Measurements from ENCODE around the gene ITGA8. TPM values are rescaled to one million over a fixed set of nuclear protein-coding genes. Genes with fewer than 3 reads are reported as not detected.

ITGA8 gene
- total RNA-seq, 1 experiment from 2014 or later, result not detected

DNA sequence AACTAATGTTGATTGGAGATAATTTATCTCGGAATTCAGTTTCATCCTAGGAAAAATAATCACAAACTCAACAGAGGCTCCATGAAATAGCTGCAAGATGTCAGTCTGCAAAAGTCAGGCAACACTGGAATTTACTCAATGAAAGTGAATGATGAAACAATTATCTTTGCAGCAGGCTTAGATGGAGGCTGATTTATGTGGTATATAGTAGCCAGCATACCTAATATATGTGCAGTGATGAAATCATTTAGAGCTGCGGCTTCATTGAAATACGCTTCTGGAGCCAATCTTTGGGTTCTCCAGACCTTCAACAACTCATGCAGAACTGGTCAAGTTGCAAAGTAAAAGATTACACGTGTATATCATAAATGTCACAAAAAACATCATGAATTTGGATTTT is 113.3 kb downstream of the ITGA8 start:
- no TSS peak for BruUV-seq (replicated peaks)
- intact Hi-C loops (cut with micrococcal nuclease; ENCODE audit: unreplicated experiment), result no loop called here
- no peaks in the 10 kb centered on the region for H3K36me3 Mint-ChIP-seq (ENCODE audit: insufficient read depth, unreplicated experiment)
- H3K4me1 Mint-ChIP-seq (ENCODE audit: low read depth, unreplicated experiment), result no peaks in the 10 kb centered on the region
- TF ChIP-seq, protein P1, sequence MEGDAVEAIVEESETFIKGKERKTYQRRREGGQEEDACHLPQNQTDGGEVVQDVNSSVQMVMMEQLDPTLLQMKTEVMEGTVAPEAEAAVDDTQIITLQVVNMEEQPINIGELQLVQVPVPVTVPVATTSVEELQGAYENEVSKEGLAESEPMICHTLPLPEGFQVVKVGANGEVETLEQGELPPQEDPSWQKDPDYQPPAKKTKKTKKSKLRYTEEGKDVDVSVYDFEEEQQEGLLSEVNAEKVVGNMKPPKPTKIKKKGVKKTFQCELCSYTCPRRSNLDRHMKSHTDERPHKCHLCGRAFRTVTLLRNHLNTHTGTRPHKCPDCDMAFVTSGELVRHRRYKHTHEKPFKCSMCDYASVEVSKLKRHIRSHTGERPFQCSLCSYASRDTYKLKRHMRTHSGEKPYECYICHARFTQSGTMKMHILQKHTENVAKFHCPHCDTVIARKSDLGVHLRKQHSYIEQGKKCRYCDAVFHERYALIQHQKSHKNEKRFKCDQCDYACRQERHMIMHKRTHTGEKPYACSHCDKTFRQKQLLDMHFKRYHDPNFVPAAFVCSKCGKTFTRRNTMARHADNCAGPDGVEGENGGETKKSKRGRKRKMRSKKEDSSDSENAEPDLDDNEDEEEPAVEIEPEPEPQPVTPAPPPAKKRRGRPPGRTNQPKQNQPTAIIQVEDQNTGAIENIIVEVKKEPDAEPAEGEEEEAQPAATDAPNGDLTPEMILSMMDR (IDR thresholded peaks at IDR 0.05; ENCODE audit: unreplicated experiment), result no peak
- CTCF ChIA-PET, result no interaction called here
- no peak overlapping the region for H3K4me3 Mint-ChIP-seq (ENCODE audit: low read depth, unreplicated experiment)
- H3K9me3 Mint-ChIP-seq (ENCODE audit: low read depth, unreplicated experiment), result no peaks in the 10 kb centered on the region
- H3K27me3 Mint-ChIP-seq (ENCODE audit: unreplicated experiment), result peaks cover 63% of the 10 kb centered on the region
- DNase-seq, result no peak
- no peak overlapping the region for H3K27ac Mint-ChIP-seq (ENCODE audit: unreplicated experiment)

DNA sequence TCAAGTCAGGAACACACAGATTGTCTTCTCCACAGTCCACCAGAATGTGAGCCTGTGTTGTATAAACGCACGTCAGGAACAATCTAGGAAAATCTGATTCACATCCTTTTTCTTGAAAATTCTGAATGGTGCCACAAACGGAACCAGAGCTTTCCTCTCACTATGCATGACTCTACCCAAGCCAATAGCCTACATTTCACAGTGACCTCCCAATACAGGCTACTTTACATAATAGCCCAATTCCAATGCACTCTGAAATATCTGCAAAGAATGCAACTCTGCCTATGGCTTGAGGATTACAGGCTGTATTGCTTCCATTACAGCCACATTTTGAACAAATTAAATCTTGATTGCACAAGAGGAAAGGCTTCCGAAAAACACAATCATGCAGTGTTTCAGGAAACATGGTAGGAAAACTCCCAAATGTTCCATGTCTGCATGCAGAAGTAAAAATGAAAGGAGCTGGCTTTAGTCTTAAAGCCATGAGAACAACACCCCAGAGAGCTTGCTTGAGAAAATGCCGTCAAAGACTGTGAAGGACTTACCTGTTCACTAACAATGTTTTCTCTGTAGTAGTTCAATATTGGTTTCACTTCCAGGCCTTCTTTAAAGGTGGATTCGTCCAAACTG is 113.9 kb downstream of the ITGA8 start:
- Mint-ChIP-seq H3K9me3 (ENCODE audit: low read depth, unreplicated experiment) (no peaks in the 10 kb centered on the region), H3K4me1 (ENCODE audit: low read depth, unreplicated experiment) (no peaks in the 10 kb centered on the region), H3K27me3 (ENCODE audit: unreplicated experiment) (peaks cover 68% of the 10 kb centered on the region), H3K27ac (ENCODE audit: unreplicated experiment) (no peak overlapping the region), H3K36me3 (ENCODE audit: insufficient read depth, unreplicated experiment) (no peaks in the 10 kb centered on the region), H3K4me3 (ENCODE audit: low read depth, unreplicated experiment) (no peak overlapping the region)
- CTCF ChIA-PET, result no interaction called here
- TF ChIP-seq, protein P1 (IDR thresholded peaks at IDR 0.05; ENCODE audit: unreplicated experiment), result no peak
- no peak for DNase-seq
- intact Hi-C loops (cut with micrococcal nuclease; ENCODE audit: unreplicated experiment), result no loop called here
- BruUV-seq (replicated peaks), result no TSS peak

DNA sequence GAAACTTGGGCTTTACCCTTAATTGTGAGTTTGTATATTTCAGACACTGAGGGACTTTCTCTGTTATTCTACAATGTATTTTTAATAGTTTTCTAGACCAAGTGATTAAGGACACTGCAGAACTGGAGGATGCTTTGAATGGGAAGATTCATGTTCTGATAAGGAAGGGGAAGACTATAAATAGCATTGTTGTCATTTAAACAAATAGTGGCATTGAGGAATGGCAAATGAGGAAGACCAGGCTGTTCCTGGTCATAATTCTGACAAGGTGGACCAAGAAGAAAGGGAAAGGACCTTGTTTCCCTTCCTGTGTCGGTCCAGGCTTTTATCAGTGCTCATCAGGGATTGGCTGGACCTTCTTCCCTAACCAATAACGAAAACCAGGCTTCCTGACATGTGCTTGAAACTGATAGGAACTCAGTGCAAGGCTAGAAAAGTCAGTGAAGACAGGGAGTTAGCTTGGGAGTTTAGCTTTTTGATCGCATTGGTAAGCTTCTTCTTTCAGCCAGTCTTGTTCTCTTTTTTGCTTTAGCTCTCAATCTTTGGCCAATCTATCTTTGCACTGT is 116.2 kb downstream of the ITGA8 start:
- CTCF ChIA-PET, result no interaction called here
- peaks cover 2% of the 10 kb centered on the region for H3K9me3 Mint-ChIP-seq (ENCODE audit: low read depth, unreplicated experiment)
- no peak overlapping the region for H3K4me3 Mint-ChIP-seq (ENCODE audit: low read depth, unreplicated experiment)
- TF ChIP-seq, protein P1 (IDR thresholded peaks at IDR 0.05; ENCODE audit: unreplicated experiment), result no peak
- peaks cover 79% of the 10 kb centered on the region for H3K27me3 Mint-ChIP-seq (ENCODE audit: unreplicated experiment)
- intact Hi-C loops (cut with micrococcal nuclease; ENCODE audit: unreplicated experiment), result no loop called here
- H3K4me1 Mint-ChIP-seq (ENCODE audit: low read depth, unreplicated experiment), result no peaks in the 10 kb centered on the region
- H3K27ac Mint-ChIP-seq (ENCODE audit: unreplicated experiment), result no peak overlapping the region
- no TSS peak for BruUV-seq (replicated peaks)
- DNase-seq, result no peak
- no peaks in the 10 kb centered on the region for H3K36me3 Mint-ChIP-seq (ENCODE audit: insufficient read depth, unreplicated experiment)

DNA sequence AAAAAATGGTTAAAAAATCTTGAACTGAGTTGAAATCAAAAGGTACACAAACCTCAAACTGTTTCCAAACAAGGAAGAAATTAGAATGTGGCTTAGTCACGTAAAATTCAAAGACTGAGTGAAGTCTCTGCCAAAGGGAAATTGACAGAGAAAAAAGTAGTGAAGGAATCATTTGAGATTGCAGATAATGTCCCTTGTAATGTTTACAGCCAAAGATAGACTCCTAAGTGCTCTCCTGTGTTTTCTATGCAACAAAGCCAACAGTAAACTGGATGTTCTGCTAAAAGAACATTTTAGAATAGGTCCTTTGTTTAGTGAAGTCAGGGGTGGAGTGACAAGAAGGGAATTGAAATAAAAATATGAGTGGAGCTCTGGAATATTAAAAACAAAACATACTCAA is 117.9 kb downstream of the ITGA8 start:
- Mint-ChIP-seq H3K27me3 (ENCODE audit: unreplicated experiment) (peaks cover 79% of the 10 kb centered on the region), H3K4me1 (ENCODE audit: low read depth, unreplicated experiment) (no peaks in the 10 kb centered on the region), H3K4me3 (ENCODE audit: low read depth, unreplicated experiment) (no peak overlapping the region), H3K27ac (ENCODE audit: unreplicated experiment) (no peak overlapping the region), H3K9me3 (ENCODE audit: low read depth, unreplicated experiment) (peaks cover 2% of the 10 kb centered on the region), H3K36me3 (ENCODE audit: insufficient read depth, unreplicated experiment) (no peaks in the 10 kb centered on the region)
- BruUV-seq (replicated peaks), result no TSS peak
- no peak for DNase-seq
- CTCF ChIA-PET, result no interaction called here
- intact Hi-C loops (cut with micrococcal nuclease; ENCODE audit: unreplicated experiment), result no loop called here
- TF ChIP-seq, protein P1 (IDR thresholded peaks at IDR 0.05; ENCODE audit: unreplicated experiment), result no peak
